ENCODE data around the gene TRAPPC3L. TPM values are rescaled to one million over a fixed set of nuclear protein-coding genes. Genes with fewer than 3 reads are reported as not detected.

TRAPPC3L gene
- total RNA-seq, 1 experiment from 2014 or later = not detected

DNA sequence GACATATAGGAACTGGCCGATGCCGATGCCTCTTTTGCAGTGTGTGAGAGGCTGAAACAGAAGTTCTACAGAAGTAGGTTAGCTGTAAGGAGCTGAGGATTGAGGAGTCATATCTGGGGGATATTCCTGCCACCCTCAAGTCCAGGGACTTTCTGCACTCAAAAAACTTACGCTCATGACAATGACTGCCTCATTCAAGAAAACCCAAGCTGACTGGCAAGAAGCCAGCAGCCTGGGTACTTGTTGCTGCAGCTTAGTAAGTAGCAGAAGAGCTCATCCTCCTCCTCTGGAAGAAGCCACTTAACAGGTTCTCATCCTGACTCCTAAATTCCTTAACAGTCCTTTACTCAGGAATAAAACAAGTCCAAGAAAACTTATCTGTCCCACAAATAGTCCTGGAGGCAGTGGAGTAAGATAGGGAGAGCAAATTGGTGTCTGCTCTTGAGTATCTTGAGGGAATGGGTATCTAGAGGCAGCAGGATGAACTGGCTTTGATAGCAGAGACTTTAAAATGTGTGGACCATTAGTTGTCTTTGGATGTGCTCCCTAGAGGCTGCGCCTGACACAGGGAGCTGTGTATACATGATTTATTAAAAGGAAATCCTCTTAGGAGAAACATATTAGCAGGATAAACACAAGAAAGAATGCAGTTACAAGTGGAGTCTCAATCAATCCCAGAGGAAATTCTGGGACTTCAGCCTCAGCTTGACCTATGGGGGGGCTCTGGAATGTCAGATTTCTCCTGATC, 26.7 kb downstream of the TRAPPC3L start:
- WGBS (ENCODE audit: extremely low coverage, insufficient read length, low lambda C conversion rate) = no CpG with 5 or more reads among the region's 4 CpGs

More for the DNA sequence above, 26.7 kb downstream of the TRAPPC3L start:
- Histone ChIP-seq H3K23ac (ENCODE audit: insufficient read length, low read depth, low read length) (no peak overlapping the region), H2BK20ac (ENCODE audit: low read depth, low read length, poor library complexity, severe bottlenecking) (no peak overlapping the region), H4K91ac (ENCODE audit: insufficient read length, low read depth, low read length) (no peak overlapping the region), H2BK5ac (ENCODE audit: insufficient read length, low read length) (no peak overlapping the region), H4K20me1 (ENCODE audit: control insufficient read depth, insufficient read depth, insufficient read length) (no peaks in the 10 kb centered on the region), H3K4me1 (ENCODE audit: insufficient read depth, low read length) (peaks cover 4% of the 10 kb centered on the region; the same call in 1 of the 2 replicates), H3K9me3 (ENCODE audit: control insufficient read depth, low read depth, low read length) (no peaks in the 10 kb centered on the region), H3K9ac (ENCODE audit: extremely low read depth, insufficient read length, low read length) (no peak overlapping the region), H3K56ac (ENCODE audit: insufficient read length, low read depth, low read length) (no peak overlapping the region), H3K27me3 (ENCODE audit: insufficient read depth, low read length) (no peaks in the 10 kb centered on the region), H3K14ac (ENCODE audit: insufficient read depth, low read length) (no peak overlapping the region), H2BK12ac (ENCODE audit: insufficient read length, low read depth, low read length) (no peak overlapping the region), H3K27ac (ENCODE audit: insufficient read length, low read depth, low read length) (no peak overlapping the region), H3K79me2 (ENCODE audit: insufficient read depth, low read length) (no peaks in the 10 kb centered on the region), H3K4ac (ENCODE audit: low read depth, low read length) (no peak overlapping the region), H2AFZ (ENCODE audit: low read length) (no peak overlapping the region), H3K4me2 (ENCODE audit: insufficient read depth, insufficient read length, low read length) (no peak overlapping the region), H2AK5ac (ENCODE audit: insufficient read length, low read length) (no peak overlapping the region), H2BK120ac (ENCODE audit: low read depth, low read length, poor library complexity, severe bottlenecking) (no peak overlapping the region), H4K5ac (ENCODE audit: insufficient read length, low read depth, low read length) (no peak overlapping the region), H3K79me1 (ENCODE audit: insufficient read depth, low read depth, low read length, poor library complexity, severe bottlenecking) (no peaks in the 10 kb centered on the region), H4K8ac (replicated peaks; ENCODE audit: insufficient read length, low read depth, low read length) (no peak overlapping the region), H3K18ac (ENCODE audit: insufficient read length, low read depth, low read length) (no peak overlapping the region), H3T11ph (ENCODE audit: low read length) (no peak overlapping the region), H3K23me2 (ENCODE audit: insufficient read length, low read depth, low read length, poor library complexity, severe bottlenecking) (no peaks in the 10 kb centered on the region), H2BK15ac (ENCODE audit: low read depth, low read length) (no peak overlapping the region)
- H3K4me3 Mint-ChIP-seq = no peak overlapping the region
- TF ChIP-seq CTCF (conservative IDR thresholded peaks at IDR 0.05) = no peak
- H3K9me3 Mint-ChIP-seq = no peaks in the 10 kb centered on the region
- no peaks in the 10 kb centered on the region for H3K36me3 Mint-ChIP-seq (ENCODE audit: insufficient read depth in 1 of 3, low read depth in 3 of 3)
- DNase-seq = no peak
- no peak overlapping the region for H3K27ac Mint-ChIP-seq
- peaks cover 3 to 16% of the 10 kb centered on the region in 2 experiments for H3K4me1 Mint-ChIP-seq
- no peaks in the 10 kb centered on the region; the same call in 1 of the 2 replicates for H3K27me3 Mint-ChIP-seq (ENCODE audit: low read depth)

Data from H9 (cell line).